ENCODE results near the gene MITF. TPM values are rescaled to one million over a fixed set of nuclear protein-coding genes. Genes with fewer than 3 reads are reported as not detected.

MITF gene, protein sequence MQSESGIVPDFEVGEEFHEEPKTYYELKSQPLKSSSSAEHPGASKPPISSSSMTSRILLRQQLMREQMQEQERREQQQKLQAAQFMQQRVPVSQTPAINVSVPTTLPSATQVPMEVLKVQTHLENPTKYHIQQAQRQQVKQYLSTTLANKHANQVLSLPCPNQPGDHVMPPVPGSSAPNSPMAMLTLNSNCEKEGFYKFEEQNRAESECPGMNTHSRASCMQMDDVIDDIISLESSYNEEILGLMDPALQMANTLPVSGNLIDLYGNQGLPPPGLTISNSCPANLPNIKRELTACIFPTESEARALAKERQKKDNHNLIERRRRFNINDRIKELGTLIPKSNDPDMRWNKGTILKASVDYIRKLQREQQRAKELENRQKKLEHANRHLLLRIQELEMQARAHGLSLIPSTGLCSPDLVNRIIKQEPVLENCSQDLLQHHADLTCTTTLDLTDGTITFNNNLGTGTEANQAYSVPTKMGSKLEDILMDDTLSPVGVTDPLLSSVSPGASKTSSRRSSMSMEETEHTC
- polyA plus RNA-seq (2012; rRNA removed), result 1.7 and 2.5 TPM in 2 replicates
- polyA plus RNA-seq (2012; cell fraction: cytosol; rRNA removed), result 2.0 and 2.3 TPM in 2 replicates
- polyA plus RNA-seq (2012; cell fraction: nucleus; rRNA removed), result 1.5 and 2.3 TPM in 2 replicates

DNA sequence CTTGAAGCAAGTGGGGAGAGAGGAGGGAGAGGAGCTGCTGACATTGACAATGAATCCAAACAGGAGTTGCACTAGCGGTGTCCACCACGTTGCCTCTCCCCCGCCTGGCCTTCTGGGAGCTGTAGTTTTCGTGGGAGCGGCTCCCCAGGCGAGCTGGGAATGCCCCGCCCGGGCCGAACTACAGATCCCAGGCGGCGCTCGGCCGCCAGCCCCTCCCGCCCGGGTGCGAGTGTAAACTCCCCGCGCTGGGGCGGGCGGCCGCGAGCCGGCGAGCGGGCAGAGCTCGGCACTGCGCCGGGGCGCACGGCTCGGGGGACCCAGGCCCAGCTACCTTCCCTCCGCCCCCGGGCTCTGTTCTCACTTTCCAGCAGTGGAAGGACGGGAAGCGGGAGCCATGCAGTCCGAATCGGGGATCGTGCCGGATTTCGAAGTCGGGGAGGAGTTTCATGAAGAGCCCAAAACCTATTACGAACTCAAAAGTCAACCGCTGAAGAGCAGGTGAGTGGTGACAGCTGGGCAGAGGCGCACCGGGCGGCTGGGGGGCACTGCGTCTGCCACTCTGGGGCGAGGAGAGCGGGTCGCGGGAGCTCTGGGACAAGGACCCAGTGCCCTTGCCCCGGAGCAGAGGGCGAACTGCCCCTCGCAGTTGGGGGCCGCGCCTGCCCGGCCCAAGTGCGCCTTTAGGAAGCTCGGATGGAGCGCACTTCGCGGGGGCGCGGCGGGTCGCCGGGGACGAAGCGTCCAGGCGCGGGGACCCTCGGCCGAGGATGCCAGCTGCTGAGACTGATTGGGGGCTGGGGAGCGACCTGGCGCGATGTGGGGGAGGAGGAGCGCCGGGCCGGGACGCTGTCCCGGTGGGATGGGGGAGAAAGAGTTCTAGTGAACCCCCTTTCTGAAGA is at the start of gene MITF:
Gene MITF, plus strand, starts transcription at position 261 of the 899 bp plus-strand sequence. Its CDS starts 134 bp downstream, at position 395.
- Histone ChIP-seq H3K4me1 (ENCODE audit: control insufficient read depth in 1 of 2, insufficient read depth in 2 of 2, low read depth in 1 of 2, low read length in 1 of 2) (peaks cover 0 to 8% of the 10 kb centered on the region in 2 experiments; a peak in 1 of 4 replicates), H4K20me1 (ENCODE audit: insufficient read depth) (no peaks in the 10 kb centered on the region), H3F3A (replicated peaks; ENCODE audit: insufficient read depth) (no peaks in the 10 kb centered on the region), H3K27ac (ENCODE audit: low read depth in 2 of 2, low read length in 1 of 2) (peak within 1 kb of the TSS; percentile 5 to 50; a peak in 3 of 4 replicates), H3K4me3 (ENCODE audit: low read depth in 2 of 2, low read length in 1 of 2) (peak within 1 kb of the TSS; percentile 86 to 95), H3K27me3 (ENCODE audit: insufficient read depth) (no peaks in the 10 kb centered on the region), H2AFZ (ENCODE audit: low read depth) (peak within 1 kb of the TSS; percentile 99), H3K4me2 (peak within 1 kb of the TSS; percentile 90), H3K9me2 (no peaks in the 10 kb centered on the region), H3K79me2 (ENCODE audit: insufficient read depth) (no peaks in the 10 kb centered on the region; the same call in 1 of the 2 replicates), H3K36me3 (replicated peaks in 1 of 2; ENCODE audit: control insufficient read depth in 1 of 2, insufficient read depth in 2 of 2, low read length in 1 of 2) (no peaks in the 10 kb centered on the region), H3K9ac (peak within 1 kb of the TSS; percentile 56; the same call in 1 of the 2 replicates), H3K9me3 (no peaks in the 10 kb centered on the region)
- WGBS (ENCODE audit: low lambda C conversion rate), result 3% methylated on average over 12 of the region's 81 CpGs
- CTCF ChIA-PET, result interaction anchor here (1.0 to 2.1 kb wide), 3 partner anchors 48 to 116 kb away, joined by 3 to 10 read pairs (median 4); no protein-coding TSS in a partner anchor
- POLR2A ChIA-PET, result no interaction called here
- peak; percentile 95 for DNase-seq
- peak; percentile 64; the same call in 1 of the 2 replicates for TF ChIP-seq SIN3A (IDR thresholded peaks at IDR 0.05; ENCODE audit: borderline replicate concordance, low read depth, low read length)
- peak; percentile 82 for TF ChIP-seq MXI1 (IDR thresholded peaks at IDR 0.05; ENCODE audit: low read depth, low read length)
- TF ChIP-seq, protein P1, sequence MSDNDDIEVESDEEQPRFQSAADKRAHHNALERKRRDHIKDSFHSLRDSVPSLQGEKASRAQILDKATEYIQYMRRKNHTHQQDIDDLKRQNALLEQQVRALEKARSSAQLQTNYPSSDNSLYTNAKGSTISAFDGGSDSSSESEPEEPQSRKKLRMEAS (IDR thresholded peaks at IDR 0.05; ENCODE audit: low read depth), result peak; percentile 83
- TF ChIP-seq, protein P2, sequence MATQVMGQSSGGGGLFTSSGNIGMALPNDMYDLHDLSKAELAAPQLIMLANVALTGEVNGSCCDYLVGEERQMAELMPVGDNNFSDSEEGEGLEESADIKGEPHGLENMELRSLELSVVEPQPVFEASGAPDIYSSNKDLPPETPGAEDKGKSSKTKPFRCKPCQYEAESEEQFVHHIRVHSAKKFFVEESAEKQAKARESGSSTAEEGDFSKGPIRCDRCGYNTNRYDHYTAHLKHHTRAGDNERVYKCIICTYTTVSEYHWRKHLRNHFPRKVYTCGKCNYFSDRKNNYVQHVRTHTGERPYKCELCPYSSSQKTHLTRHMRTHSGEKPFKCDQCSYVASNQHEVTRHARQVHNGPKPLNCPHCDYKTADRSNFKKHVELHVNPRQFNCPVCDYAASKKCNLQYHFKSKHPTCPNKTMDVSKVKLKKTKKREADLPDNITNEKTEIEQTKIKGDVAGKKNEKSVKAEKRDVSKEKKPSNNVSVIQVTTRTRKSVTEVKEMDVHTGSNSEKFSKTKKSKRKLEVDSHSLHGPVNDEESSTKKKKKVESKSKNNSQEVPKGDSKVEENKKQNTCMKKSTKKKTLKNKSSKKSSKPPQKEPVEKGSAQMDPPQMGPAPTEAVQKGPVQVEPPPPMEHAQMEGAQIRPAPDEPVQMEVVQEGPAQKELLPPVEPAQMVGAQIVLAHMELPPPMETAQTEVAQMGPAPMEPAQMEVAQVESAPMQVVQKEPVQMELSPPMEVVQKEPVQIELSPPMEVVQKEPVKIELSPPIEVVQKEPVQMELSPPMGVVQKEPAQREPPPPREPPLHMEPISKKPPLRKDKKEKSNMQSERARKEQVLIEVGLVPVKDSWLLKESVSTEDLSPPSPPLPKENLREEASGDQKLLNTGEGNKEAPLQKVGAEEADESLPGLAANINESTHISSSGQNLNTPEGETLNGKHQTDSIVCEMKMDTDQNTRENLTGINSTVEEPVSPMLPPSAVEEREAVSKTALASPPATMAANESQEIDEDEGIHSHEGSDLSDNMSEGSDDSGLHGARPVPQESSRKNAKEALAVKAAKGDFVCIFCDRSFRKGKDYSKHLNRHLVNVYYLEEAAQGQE (IDR thresholded peaks at IDR 0.05; ENCODE audit: low read depth, low read length), result no peak
- TF ChIP-seq, protein P3, sequence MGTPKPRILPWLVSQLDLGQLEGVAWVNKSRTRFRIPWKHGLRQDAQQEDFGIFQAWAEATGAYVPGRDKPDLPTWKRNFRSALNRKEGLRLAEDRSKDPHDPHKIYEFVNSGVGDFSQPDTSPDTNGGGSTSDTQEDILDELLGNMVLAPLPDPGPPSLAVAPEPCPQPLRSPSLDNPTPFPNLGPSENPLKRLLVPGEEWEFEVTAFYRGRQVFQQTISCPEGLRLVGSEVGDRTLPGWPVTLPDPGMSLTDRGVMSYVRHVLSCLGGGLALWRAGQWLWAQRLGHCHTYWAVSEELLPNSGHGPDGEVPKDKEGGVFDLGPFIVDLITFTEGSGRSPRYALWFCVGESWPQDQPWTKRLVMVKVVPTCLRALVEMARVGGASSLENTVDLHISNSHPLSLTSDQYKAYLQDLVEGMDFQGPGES (IDR thresholded peaks at IDR 0.05; ENCODE audit: low read depth, low read length), result no peak
- TF ChIP-seq RXRA (IDR thresholded peaks at IDR 0.05; ENCODE audit: borderline replicate concordance, low read depth), result no peak
- TF ChIP-seq, protein P4, sequence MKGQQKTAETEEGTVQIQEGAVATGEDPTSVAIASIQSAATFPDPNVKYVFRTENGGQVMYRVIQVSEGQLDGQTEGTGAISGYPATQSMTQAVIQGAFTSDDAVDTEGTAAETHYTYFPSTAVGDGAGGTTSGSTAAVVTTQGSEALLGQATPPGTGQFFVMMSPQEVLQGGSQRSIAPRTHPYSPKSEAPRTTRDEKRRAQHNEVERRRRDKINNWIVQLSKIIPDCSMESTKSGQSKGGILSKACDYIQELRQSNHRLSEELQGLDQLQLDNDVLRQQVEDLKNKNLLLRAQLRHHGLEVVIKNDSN (IDR thresholded peaks at IDR 0.05; ENCODE audit: borderline replicate concordance, low read depth), result peak; percentile 64; the same call in 1 of the 2 replicates
- TF ChIP-seq, protein P5, sequence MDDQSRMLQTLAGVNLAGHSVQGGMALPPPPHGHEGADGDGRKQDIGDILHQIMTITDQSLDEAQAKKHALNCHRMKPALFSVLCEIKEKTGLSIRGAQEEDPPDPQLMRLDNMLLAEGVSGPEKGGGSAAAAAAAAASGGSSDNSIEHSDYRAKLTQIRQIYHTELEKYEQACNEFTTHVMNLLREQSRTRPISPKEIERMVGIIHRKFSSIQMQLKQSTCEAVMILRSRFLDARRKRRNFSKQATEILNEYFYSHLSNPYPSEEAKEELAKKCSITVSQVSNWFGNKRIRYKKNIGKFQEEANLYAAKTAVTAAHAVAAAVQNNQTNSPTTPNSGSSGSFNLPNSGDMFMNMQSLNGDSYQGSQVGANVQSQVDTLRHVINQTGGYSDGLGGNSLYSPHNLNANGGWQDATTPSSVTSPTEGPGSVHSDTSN (IDR thresholded peaks at IDR 0.05), result peak; percentile 3; the same call in 1 of the 2 replicates
- TF ChIP-seq NRF1 (IDR thresholded peaks at IDR 0.05; ENCODE audit: low read depth, low read length), result no peak
- TF ChIP-seq CHD2 (IDR thresholded peaks at IDR 0.05; ENCODE audit: low read length, partially characterized antibody), result peak; percentile 67
- TF ChIP-seq GABPA (IDR thresholded peaks at IDR 0.05; ENCODE audit: low read depth), result no peak
- no peak for TF ChIP-seq POLR2AphosphoS5 (IDR thresholded peaks at IDR 0.05; ENCODE audit: low read depth, low read length)
- TF ChIP-seq YY1 (IDR thresholded peaks at IDR 0.05; ENCODE audit: low read depth), result peak; percentile 48; the same call in 1 of the 2 replicates
- no peak for TF ChIP-seq FOXM1 (IDR thresholded peaks at IDR 0.05; ENCODE audit: low read depth)
